IMR-90 (cell line): ENCODE results near the gene SEC22A. TPM values are rescaled to one million over a fixed set of nuclear protein-coding genes. Genes with fewer than 3 reads are reported as not detected.

Experiments used
- ATAC-seq: fragments of 200-7000 bp; cut with Tn5 transposase; 2 replicates; pipeline ENCODE4 v1.9.1; 2020; ENCODE audit warnings: low read depth, mild to moderate bottlenecking, moderate library complexity
- BruUV-seq: library from RNA; stranded (reverse); fragments of 400-500 nt; replicated peaks from 2 replicates; lab custom pipeline; 2021; lab: Mats Ljungman, UMichigan
- CTCF ChIA-PET: fragments of 300-600 bp; formaldehyde crosslinking; extraction: SDS; loops from one replicate; lab custom pipeline; 2021; ENCODE audit warnings: antibody characterized with exemption; lab: Yijun Ruan, JAX
- POLR2A ChIA-PET: fragments of 300-600 bp; sonication (Branson Sonifier 250); formaldehyde crosslinking; loops from one replicate; lab custom pipeline; 2022; ENCODE audit warnings: antibody characterized with exemption; ENCODE audit not compliant: unreplicated experiment; lab: Charles Lee
- DNase-seq: peaks from one replicate; pipeline ENCODE4 v3.0.0; 2013
- H2AFZ ChIP-seq: replicated peaks from 2 replicates; pipeline ENCODE3; 2013; ENCODE audit warnings: low read length, mild to moderate bottlenecking; ENCODE audit not compliant: poor library complexity
- H2AK5ac ChIP-seq: 2 replicates; pipeline ENCODE4 v1.6.1; 2013; ENCODE audit warnings: low read depth, low read length, inconsistent platforms
- H2AK9ac ChIP-seq: replicated peaks from 2 replicates; pipeline ENCODE3; 2013; ENCODE audit warnings: mild to moderate bottlenecking, low read depth, low read length, moderate library complexity; ENCODE audit not compliant: poor library complexity
- H2BK120ac ChIP-seq: 2 replicates; pipeline ENCODE4 v1.6.1; 2013; ENCODE audit warnings: low read depth, low read length, inconsistent platforms
- H2BK15ac ChIP-seq: 3 replicates; pipeline ENCODE4 v1.6.1; 2013; ENCODE audit warnings: low read depth, low read length, inconsistent platforms
- H2BK20ac ChIP-seq: 2 replicates; pipeline ENCODE4 v1.6.1; 2013; ENCODE audit warnings: low read depth, mild to moderate bottlenecking, inconsistent platforms, low read length, moderate library complexity
- H2BK5ac ChIP-seq: 2 replicates; pipeline ENCODE4 v1.6.1; 2013; ENCODE audit warnings: mild to moderate bottlenecking, low read depth, low read length, inconsistent platforms; ENCODE audit not compliant: poor library complexity, severe bottlenecking
- H3K14ac ChIP-seq: replicated peaks from 2 replicates; pipeline ENCODE4 v1.6.1; 2013; ENCODE audit warnings: low read depth, low read length, inconsistent platforms
- H3K18ac ChIP-seq: 2 replicates; pipeline ENCODE4 v1.6.1; 2013; ENCODE audit warnings: low read depth, low read length, control low read depth
- H3K23ac ChIP-seq: 2 replicates; pipeline ENCODE4 v1.6.1; 2013; ENCODE audit warnings: low read depth, low read length, inconsistent platforms
- H3K27ac ChIP-seq: 2 replicates; pipeline ENCODE4 v1.5.1; 2013; ENCODE audit warnings: mild to moderate bottlenecking, control low read depth, low read length; ENCODE audit not compliant: insufficient read depth
- H3K27me3 ChIP-seq: 2 replicates; pipeline ENCODE4 v1.6.1; 2013; ENCODE audit warnings: low read length; ENCODE audit not compliant: control insufficient read depth, insufficient read depth
- H3K36me3 ChIP-seq: 2 replicates; pipeline ENCODE4 v1.6.1; 2013; ENCODE audit warnings: low read length, mixed read lengths; ENCODE audit not compliant: control insufficient read depth, insufficient read depth
- H3K4ac ChIP-seq: 2 replicates; pipeline ENCODE4 v1.6.1; 2013; ENCODE audit warnings: low read depth, low read length, inconsistent platforms
- H3K4me1 ChIP-seq: 2 replicates; pipeline ENCODE4 v1.6.1; 2013; ENCODE audit warnings: low read length, mixed read lengths; ENCODE audit not compliant: control insufficient read depth, insufficient read depth
- H3K4me2 ChIP-seq: 2 replicates; pipeline ENCODE4 v1.6.1; 2013; ENCODE audit warnings: low read depth, mild to moderate bottlenecking, control low read depth, low read length, moderate library complexity
- H3K4me3 ChIP-seq: 2 replicates; pipeline ENCODE4 v1.5.1; 2013; ENCODE audit warnings: low read depth, mild to moderate bottlenecking, control low read depth, low read length, moderate library complexity; ENCODE audit not compliant: insufficient read depth
- H3K56ac ChIP-seq: 2 replicates; pipeline ENCODE4 v1.6.1; 2013; ENCODE audit warnings: low read length, inconsistent platforms; ENCODE audit not compliant: insufficient read depth; ENCODE audit errors: extremely low read depth
- H3K79me1 ChIP-seq, 2 experiments: 2 replicates each; pipeline ENCODE4 v1.6.1; 2013; ENCODE audit warnings: low read length in 2 of 2, inconsistent platforms in 1 of 2, low read depth in 1 of 2
- H3K9ac ChIP-seq: 2 replicates; pipeline ENCODE4 v1.6.1; 2013; ENCODE audit warnings: low read depth, low read length, control low read depth
- H3K9me1 ChIP-seq: 2 replicates; pipeline ENCODE4 v1.6.1; 2013; ENCODE audit warnings: low read length, inconsistent platforms; ENCODE audit not compliant: insufficient read depth
- H3K9me3 ChIP-seq: 2 replicates; pipeline ENCODE4 v1.6.1; 2013; ENCODE audit warnings: low read length; ENCODE audit not compliant: control insufficient read depth, insufficient read depth
- H4K20me1 ChIP-seq: 2 replicates; pipeline ENCODE4 v1.6.1; 2013; ENCODE audit warnings: low read length, inconsistent platforms; ENCODE audit not compliant: insufficient read depth
- H4K5ac ChIP-seq: 2 replicates; pipeline ENCODE4 v1.6.1; 2013; ENCODE audit warnings: mild to moderate bottlenecking, low read depth, low read length, control low read depth
- H4K8ac ChIP-seq, 2 experiments: 2 replicates each; pipeline ENCODE4 v1.6.1; 2013; ENCODE audit warnings: low read depth in 2 of 2, low read length in 2 of 2, control low read depth in 1 of 2, inconsistent platforms in 1 of 2
- H4K91ac ChIP-seq: 2 replicates; pipeline ENCODE4 v1.6.1; 2013; ENCODE audit warnings: low read depth, low read length, inconsistent platforms; ENCODE audit not compliant: insufficient read depth
- CEBPB ChIP-seq: IDR thresholded peaks from 2 replicates; pipeline ENCODE4 v1.6.1; 2012; ENCODE audit warnings: low read depth, low read length, improper control_type of control experiment
- RAD21 ChIP-seq: IDR thresholded peaks from 2 replicates; pipeline ENCODE4 v1.6.1; 2012; ENCODE audit warnings: low read length, improper control_type of control experiment
- WGBS, 2 experiments: methylation state at CpG; one replicate each; pipeline versions ENCODE4 v1.1.5 to v1.1.7; 2013; ENCODE audit warnings: missing lambda C conversion rate in 2 of 2; ENCODE audit not compliant: insufficient read length in 1 of 2; ENCODE audit errors: extremely low coverage in 2 of 2; 5-methylcytosine and 5-hydroxymethylcytosine counted together
- dilution Hi-C: fragments of 300-500 bp; cut with HindIII; formaldehyde crosslinking; loops from one replicate; pipeline ENCODE4 v1.14.3; 2018; ENCODE audit warnings: low sequenced_read_pairs; ENCODE audit not compliant: unreplicated experiment
- in situ Hi-C: fragments of 300-500 bp; cut with MboI; formaldehyde crosslinking; loops from 3 replicates; pipeline ENCODE4 v1.14.3; 2019; ENCODE audit warnings: low sequenced_read_pairs, inconsistent platforms, mixed read lengths
- intact Hi-C: fragments of 100-400 bp; cut with micrococcal nuclease; formaldehyde crosslinking; loops from 2 replicates; pipeline ENCODE4 v1.10.0; 2022
- polyA plus RNA-seq, 3 experiments: library from polyadenylated mRNA; depleted of rRNA; stranded (reverse); fragments of >200 nt; gene quantifications; 2 replicates each; pipeline ENCODE4 v1.2.3, GENCODE V29; 2012; ENCODE audit warnings: low replicate concordance in 1 of 3
- total RNA-seq: library from RNA; depleted of rRNA; stranded (reverse); fragments of >200 nt; gene quantifications from 2 replicates; pipeline ENCODE4 v1.2.3, GENCODE V29; 2012
- TF ChIP-seq, protein P1 (sequence below): conservative IDR thresholded peaks from 2 replicates; pipeline ENCODE4 v1.5.1; 2012; ENCODE audit warnings: mild to moderate bottlenecking, low read depth, low read length, improper control_type of control experiment
- TF ChIP-seq, protein P2 (sequence below): fragments of 150-350 bp; IDR thresholded peaks from 2 replicates; pipeline ENCODE4 v1.6.1; 2016; ENCODE audit warnings: low read depth, mild to moderate bottlenecking, low read length, moderate library complexity, borderline replicate concordance

The SEC22A gene
- total and polyA plus RNA-seq, 2 of the 4 experiments (the other 2 are of a cell fraction), result 17.5 to 36.0 TPM

- TF ChIP-seq, protein P1, sequence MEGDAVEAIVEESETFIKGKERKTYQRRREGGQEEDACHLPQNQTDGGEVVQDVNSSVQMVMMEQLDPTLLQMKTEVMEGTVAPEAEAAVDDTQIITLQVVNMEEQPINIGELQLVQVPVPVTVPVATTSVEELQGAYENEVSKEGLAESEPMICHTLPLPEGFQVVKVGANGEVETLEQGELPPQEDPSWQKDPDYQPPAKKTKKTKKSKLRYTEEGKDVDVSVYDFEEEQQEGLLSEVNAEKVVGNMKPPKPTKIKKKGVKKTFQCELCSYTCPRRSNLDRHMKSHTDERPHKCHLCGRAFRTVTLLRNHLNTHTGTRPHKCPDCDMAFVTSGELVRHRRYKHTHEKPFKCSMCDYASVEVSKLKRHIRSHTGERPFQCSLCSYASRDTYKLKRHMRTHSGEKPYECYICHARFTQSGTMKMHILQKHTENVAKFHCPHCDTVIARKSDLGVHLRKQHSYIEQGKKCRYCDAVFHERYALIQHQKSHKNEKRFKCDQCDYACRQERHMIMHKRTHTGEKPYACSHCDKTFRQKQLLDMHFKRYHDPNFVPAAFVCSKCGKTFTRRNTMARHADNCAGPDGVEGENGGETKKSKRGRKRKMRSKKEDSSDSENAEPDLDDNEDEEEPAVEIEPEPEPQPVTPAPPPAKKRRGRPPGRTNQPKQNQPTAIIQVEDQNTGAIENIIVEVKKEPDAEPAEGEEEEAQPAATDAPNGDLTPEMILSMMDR, result no peak
- TF ChIP-seq RAD21, result no peak
Measured at GRCh38 chr3:123305192-123305591, 103.4 kb downstream of the SEC22A start (continued).

DNA sequence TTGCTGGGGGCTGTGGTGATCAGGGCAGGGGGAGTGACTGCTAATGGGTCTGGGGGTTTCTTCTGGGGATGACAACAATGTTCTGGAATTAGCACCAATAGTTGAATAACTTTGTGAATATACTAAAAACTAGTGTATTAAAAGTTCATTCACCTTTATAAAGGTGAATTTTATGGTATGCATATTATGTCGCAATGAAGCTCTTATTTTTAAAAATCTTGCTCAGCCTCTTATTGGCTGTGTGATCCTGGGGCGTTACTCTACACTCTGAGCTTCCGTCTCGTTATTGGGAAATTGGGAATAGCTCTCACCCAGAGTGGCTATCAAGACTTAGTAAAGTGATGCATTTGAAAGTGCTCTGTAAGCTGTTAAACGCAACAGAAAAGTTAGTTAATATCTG, 105.3 kb downstream of the SEC22A start:
- Histone ChIP-seq H3K9ac (no peak overlapping the region), H3K4me2 (no peak overlapping the region), H3K4me1 (no peaks in the 10 kb centered on the region), H2AFZ (no peak overlapping the region), H2BK15ac (no peak overlapping the region), H3K14ac (no peak overlapping the region), H4K8ac (no peak overlapping the region), H3K9me3 (no peaks in the 10 kb centered on the region; the same call in 1 of the 2 replicates), H2BK20ac (no peak overlapping the region), H3K9me1 (no peaks in the 10 kb centered on the region), H2BK120ac (no peak overlapping the region), H3K36me3 (no peaks in the 10 kb centered on the region), H3K79me1 (no peaks in the 10 kb centered on the region), H3K18ac (no peak overlapping the region), H3K4me3 (no peak overlapping the region), H3K4ac (no peak overlapping the region), H2BK5ac (no peak overlapping the region), H2AK9ac (no peak overlapping the region), H3K56ac (no peak overlapping the region), H4K91ac (no peak overlapping the region), H4K20me1 (no peaks in the 10 kb centered on the region), H3K27ac (no peak overlapping the region), H2AK5ac (no peak overlapping the region), H4K5ac (no peak overlapping the region), H3K27me3 (peaks cover 34% of the 10 kb centered on the region), H3K23ac (no peak overlapping the region)
- intact Hi-C loops, result no loop called here
- no CpG with 5 or more reads among the region's 5 CpGs for WGBS, 2 experiments
- ATAC-seq, result no peak
- dilution Hi-C loops, result no loop called here
- no TSS peak for BruUV-seq
- no peak for DNase-seq
- in situ Hi-C loops, result no loop called here
- TF ChIP-seq, protein P2, sequence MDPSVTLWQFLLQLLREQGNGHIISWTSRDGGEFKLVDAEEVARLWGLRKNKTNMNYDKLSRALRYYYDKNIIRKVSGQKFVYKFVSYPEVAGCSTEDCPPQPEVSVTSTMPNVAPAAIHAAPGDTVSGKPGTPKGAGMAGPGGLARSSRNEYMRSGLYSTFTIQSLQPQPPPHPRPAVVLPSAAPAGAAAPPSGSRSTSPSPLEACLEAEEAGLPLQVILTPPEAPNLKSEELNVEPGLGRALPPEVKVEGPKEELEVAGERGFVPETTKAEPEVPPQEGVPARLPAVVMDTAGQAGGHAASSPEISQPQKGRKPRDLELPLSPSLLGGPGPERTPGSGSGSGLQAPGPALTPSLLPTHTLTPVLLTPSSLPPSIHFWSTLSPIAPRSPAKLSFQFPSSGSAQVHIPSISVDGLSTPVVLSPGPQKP, result no peak
- peak; percentile 64 for TF ChIP-seq CEBPB
- ChIA-PET POLR2A (no interaction called here), CTCF (no interaction called here)
